ENCODE results near the gene FMN2. TPM values are rescaled to one million over a fixed set of nuclear protein-coding genes. Genes with fewer than 3 reads are reported as not detected.

FMN2 gene
- total RNA-seq, 1 experiment from 2014 or later: 0.59 TPM

DNA sequence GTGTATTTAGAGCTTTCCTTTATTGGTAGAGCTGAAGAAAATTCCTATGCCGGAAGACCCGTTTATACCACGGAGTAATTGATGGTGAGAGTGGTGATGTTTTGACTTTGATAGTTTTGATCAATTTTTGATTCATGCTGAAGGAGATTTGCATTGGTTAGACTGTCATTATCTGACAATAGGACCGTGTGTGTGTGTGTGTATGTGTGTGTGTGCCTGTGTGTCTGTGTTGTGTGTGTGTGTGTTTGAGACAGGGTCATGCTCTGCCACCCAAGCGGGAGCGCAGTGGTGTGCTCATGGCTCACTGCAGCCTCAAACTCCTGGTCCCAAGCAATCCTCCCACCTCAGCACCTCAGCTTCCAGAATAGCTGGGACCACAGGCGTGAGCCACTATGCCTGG, 9.6 kb downstream of the FMN2 start:
- H4K20me1 ChIP-seq (ENCODE audit: control insufficient read depth, insufficient read depth, insufficient read length): no peaks in the 10 kb centered on the region
- H3K23me2 ChIP-seq (ENCODE audit: insufficient read length, low read depth, low read length, poor library complexity, severe bottlenecking): no peaks in the 10 kb centered on the region
- H3T11ph ChIP-seq (ENCODE audit: low read length): no peak overlapping the region
- no peak overlapping the region for H2BK20ac ChIP-seq (ENCODE audit: low read depth, low read length, poor library complexity, severe bottlenecking)
- H3K9me3 ChIP-seq (ENCODE audit: control insufficient read depth, low read depth, low read length): no peaks in the 10 kb centered on the region
- H4K91ac ChIP-seq (ENCODE audit: insufficient read length, low read depth, low read length): no peak overlapping the region
- no peak overlapping the region for H3K9ac ChIP-seq (ENCODE audit: extremely low read depth, insufficient read length, low read length)
- no peak for DNase-seq
- no peak overlapping the region for H2BK12ac ChIP-seq (ENCODE audit: insufficient read length, low read depth, low read length)
- H3K4ac ChIP-seq (ENCODE audit: low read depth, low read length): no peak overlapping the region
- H3K56ac ChIP-seq (ENCODE audit: insufficient read length, low read depth, low read length): no peak overlapping the region
- H2BK5ac ChIP-seq (ENCODE audit: insufficient read length, low read length): no peak overlapping the region
- H3K23ac ChIP-seq (ENCODE audit: insufficient read length, low read depth, low read length): no peak overlapping the region
- Mint-ChIP-seq H3K4me1 (peaks cover 14 to 19% of the 10 kb centered on the region in 2 experiments), H3K27ac (peak overlapping the region in 1 of 3 experiments; percentile 82; a peak in 1 of 7 replicates), H3K4me3 (no peak overlapping the region), H3K36me3 (ENCODE audit: insufficient read depth in 1 of 3, low read depth in 3 of 3) (no peaks in the 10 kb centered on the region), H3K27me3 (ENCODE audit: low read depth) (no peaks in the 10 kb centered on the region; the same call in 1 of the 2 replicates), H3K9me3 (no peaks in the 10 kb centered on the region)
- no peak overlapping the region for H2AK5ac ChIP-seq (ENCODE audit: insufficient read length, low read length)
- no peak overlapping the region for H4K8ac ChIP-seq (replicated peaks; ENCODE audit: insufficient read length, low read depth, low read length)
- TF ChIP-seq, protein P1, sequence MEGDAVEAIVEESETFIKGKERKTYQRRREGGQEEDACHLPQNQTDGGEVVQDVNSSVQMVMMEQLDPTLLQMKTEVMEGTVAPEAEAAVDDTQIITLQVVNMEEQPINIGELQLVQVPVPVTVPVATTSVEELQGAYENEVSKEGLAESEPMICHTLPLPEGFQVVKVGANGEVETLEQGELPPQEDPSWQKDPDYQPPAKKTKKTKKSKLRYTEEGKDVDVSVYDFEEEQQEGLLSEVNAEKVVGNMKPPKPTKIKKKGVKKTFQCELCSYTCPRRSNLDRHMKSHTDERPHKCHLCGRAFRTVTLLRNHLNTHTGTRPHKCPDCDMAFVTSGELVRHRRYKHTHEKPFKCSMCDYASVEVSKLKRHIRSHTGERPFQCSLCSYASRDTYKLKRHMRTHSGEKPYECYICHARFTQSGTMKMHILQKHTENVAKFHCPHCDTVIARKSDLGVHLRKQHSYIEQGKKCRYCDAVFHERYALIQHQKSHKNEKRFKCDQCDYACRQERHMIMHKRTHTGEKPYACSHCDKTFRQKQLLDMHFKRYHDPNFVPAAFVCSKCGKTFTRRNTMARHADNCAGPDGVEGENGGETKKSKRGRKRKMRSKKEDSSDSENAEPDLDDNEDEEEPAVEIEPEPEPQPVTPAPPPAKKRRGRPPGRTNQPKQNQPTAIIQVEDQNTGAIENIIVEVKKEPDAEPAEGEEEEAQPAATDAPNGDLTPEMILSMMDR (conservative IDR thresholded peaks at IDR 0.05): no peak
- H2AFZ ChIP-seq (ENCODE audit: low read length): no peak overlapping the region
- H3K27ac ChIP-seq (ENCODE audit: insufficient read length, low read depth, low read length): no peak overlapping the region
- no peaks in the 10 kb centered on the region for H3K79me2 ChIP-seq (ENCODE audit: insufficient read depth, low read length)
- H3K18ac ChIP-seq (ENCODE audit: insufficient read length, low read depth, low read length): no peak overlapping the region
- H2BK15ac ChIP-seq (ENCODE audit: low read depth, low read length): no peak overlapping the region
- no peak overlapping the region for H2BK120ac ChIP-seq (ENCODE audit: low read depth, low read length, poor library complexity, severe bottlenecking)
- H3K79me1 ChIP-seq (ENCODE audit: insufficient read depth, low read depth, low read length, poor library complexity, severe bottlenecking): no peaks in the 10 kb centered on the region
- no peaks in the 10 kb centered on the region; the same call in 1 of the 2 replicates for H3K4me1 ChIP-seq (ENCODE audit: insufficient read depth, low read length)
- H3K14ac ChIP-seq (ENCODE audit: insufficient read depth, low read length): no peak overlapping the region
- no peak overlapping the region for H4K5ac ChIP-seq (ENCODE audit: insufficient read length, low read depth, low read length)
- H3K4me2 ChIP-seq (ENCODE audit: insufficient read depth, insufficient read length, low read length): no peak overlapping the region
- no CpG with 5 or more reads among the region's 7 CpGs for WGBS (ENCODE audit: extremely low coverage, insufficient read length, low lambda C conversion rate)
- no peaks in the 10 kb centered on the region for H3K27me3 ChIP-seq (ENCODE audit: insufficient read depth, low read length)
